Breast epithelium (tissue), 3 donors: ENCODE data around the gene DIS3L.

Source experiments
- POLR2A ChIP-seq: fragments of 450-650 bp; IDR thresholded peaks from one replicate; pipeline ENCODE4 v1.6.1; 2016; ENCODE audit warnings: antibody characterized with exemption, mild to moderate bottlenecking, moderate library complexity
- POLR2AphosphoS5 ChIP-seq, 3 donors: sonication (generic); formaldehyde crosslinking; IDR thresholded peaks; one replicate each; pipeline ENCODE4 v1.6.1; 2017; ENCODE audit warnings: antibody characterized with exemption in 3 of 3
- TF ChIP-seq, protein P1 (sequence below), 3 donors: fragments of 450-650 bp; IDR thresholded peaks; one replicate each; pipeline ENCODE4 v1.5.1; 2016 to 2017; ENCODE audit warnings: antibody characterized with exemption in 3 of 3, mild to moderate bottlenecking in 3 of 3, moderate library complexity in 3 of 3

DNA sequence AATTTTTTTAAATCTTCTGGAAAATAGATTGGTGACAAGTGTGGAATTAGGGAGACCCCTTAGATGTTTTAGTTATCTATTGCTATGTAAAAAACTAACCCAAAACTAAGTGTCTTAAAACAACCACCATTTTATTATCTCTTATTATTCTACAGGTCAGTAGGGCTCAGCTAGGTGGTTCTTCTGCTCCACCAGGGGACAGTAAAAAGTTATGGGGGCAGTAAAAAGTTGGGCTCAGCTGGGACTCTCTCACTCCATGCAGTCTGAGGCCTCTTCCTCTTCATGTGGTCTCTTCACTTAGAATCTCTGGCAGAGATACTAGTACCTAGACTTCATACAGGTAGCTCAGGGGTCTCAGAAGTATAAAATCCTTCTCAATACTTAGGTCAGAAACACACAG lies 18.0 kb upstream of the DIS3L start:
- TF ChIP-seq, protein P1, sequence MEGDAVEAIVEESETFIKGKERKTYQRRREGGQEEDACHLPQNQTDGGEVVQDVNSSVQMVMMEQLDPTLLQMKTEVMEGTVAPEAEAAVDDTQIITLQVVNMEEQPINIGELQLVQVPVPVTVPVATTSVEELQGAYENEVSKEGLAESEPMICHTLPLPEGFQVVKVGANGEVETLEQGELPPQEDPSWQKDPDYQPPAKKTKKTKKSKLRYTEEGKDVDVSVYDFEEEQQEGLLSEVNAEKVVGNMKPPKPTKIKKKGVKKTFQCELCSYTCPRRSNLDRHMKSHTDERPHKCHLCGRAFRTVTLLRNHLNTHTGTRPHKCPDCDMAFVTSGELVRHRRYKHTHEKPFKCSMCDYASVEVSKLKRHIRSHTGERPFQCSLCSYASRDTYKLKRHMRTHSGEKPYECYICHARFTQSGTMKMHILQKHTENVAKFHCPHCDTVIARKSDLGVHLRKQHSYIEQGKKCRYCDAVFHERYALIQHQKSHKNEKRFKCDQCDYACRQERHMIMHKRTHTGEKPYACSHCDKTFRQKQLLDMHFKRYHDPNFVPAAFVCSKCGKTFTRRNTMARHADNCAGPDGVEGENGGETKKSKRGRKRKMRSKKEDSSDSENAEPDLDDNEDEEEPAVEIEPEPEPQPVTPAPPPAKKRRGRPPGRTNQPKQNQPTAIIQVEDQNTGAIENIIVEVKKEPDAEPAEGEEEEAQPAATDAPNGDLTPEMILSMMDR (IDR thresholded peaks at IDR 0.05): no peak
- TF ChIP-seq POLR2AphosphoS5 (IDR thresholded peaks at IDR 0.05) (no peak), POLR2A (no peak)
